Measurements from ENCODE around the gene LTB. TPM values are rescaled to one million over a fixed set of nuclear protein-coding genes. Genes with fewer than 3 reads are reported as not detected.

The LTB gene
- total and polyA plus RNA-seq, 2 of the 13 experiments (the other 11 are each of a cell fraction or from before 2014, with no cell fraction given): 0.09 to 0.22 TPM

GRCh38 chr6:31619805-31620585, 37.8 kb upstream of the LTB start (continued):
- TF ChIP-seq GMEB1 (CRISPR knock-in tag; IDR thresholded peaks at IDR 0.05; ENCODE audit: borderline replicate concordance) (peak; percentile 95), IKZF5 (CRISPR knock-in tag; IDR thresholded peaks at IDR 0.05) (no peak), CHCHD3 (CRISPR knock-in tag; IDR thresholded peaks at IDR 0.05) (peak; percentile 35; the same call in 1 of the 2 replicates), PPARG (CRISPR knock-in tag; conservative IDR thresholded peaks at IDR 0.05) (no peak), SP1 (IDR thresholded peaks at IDR 0.05) (no peak), SP1 (CRISPR knock-in tag; IDR thresholded peaks at IDR 0.05) (peak; percentile 92; the same call in 1 of the 2 replicates), SNAPC2 (CRISPR knock-in tag; IDR thresholded peaks at IDR 0.05) (peak; percentile 99), KDM3A (CRISPR knock-in tag; IDR thresholded peaks at IDR 0.05; ENCODE audit: low read depth) (no peak), ZNF383 (CRISPR knock-in tag; IDR thresholded peaks at IDR 0.05; ENCODE audit: borderline replicate concordance) (no peak; the same call in 1 of the 2 replicates), FOXM1 (CRISPR knock-in tag; IDR thresholded peaks at IDR 0.05) (no peak; the same call in 1 of the 2 replicates), THYN1 (CRISPR knock-in tag; IDR thresholded peaks at IDR 0.05; ENCODE audit: borderline replicate concordance, low read depth) (0 out of 2 replicates have a peak, but pooled peaks have one; percentile 45), GRHL1 (CRISPR knock-in tag; conservative IDR thresholded peaks at IDR 0.05) (no peak), GZF1 (CRISPR knock-in tag; IDR thresholded peaks at IDR 0.05) (peak; percentile 71), MEIS2 (CRISPR knock-in tag; IDR thresholded peaks at IDR 0.05) (0 out of 2 replicates have a peak, but pooled peaks have one; percentile 84), DDIT3 (CRISPR knock-in tag; IDR thresholded peaks at IDR 0.05) (no peak), SMAD9 (CRISPR knock-in tag; IDR thresholded peaks at IDR 0.05) (0 out of 2 replicates have a peak, but pooled peaks have one; percentile 25), ZNF512 (CRISPR knock-in tag; IDR thresholded peaks at IDR 0.05) (no peak), ZNF180 (CRISPR knock-in tag; IDR thresholded peaks at IDR 0.05; ENCODE audit: borderline replicate concordance, low read depth) (no peak), ZBTB7A (CRISPR knock-in tag; IDR thresholded peaks at IDR 0.05) (no peak), ZBTB20 (CRISPR knock-in tag; IDR thresholded peaks at IDR 0.05; ENCODE audit: borderline replicate concordance, low read depth) (peak; percentile 79; the same call in 1 of the 2 replicates), MED8 (CRISPR knock-in tag; IDR thresholded peaks at IDR 0.05; ENCODE audit: insufficient replicate concordance) (no peak), FOXA3 (CRISPR knock-in tag; IDR thresholded peaks at IDR 0.05) (peak; percentile 45), ZNF160 (CRISPR knock-in tag; IDR thresholded peaks at IDR 0.05) (no peak)
